ES-I3 (cell line): ENCODE data around the gene SLC17A1.
"Not testable (repeated sequence)": the region's sequence is repeated elsewhere in the genome, so short reads cannot be mapped to it uniquely, and the experiment has no call there.

ENCODE experiments used
- H3K36me3 ChIP-seq: 2 replicates; pipeline ENCODE4 v1.6.1; 2013; ENCODE audit warnings: mild to moderate bottlenecking, low read length, control low read depth, moderate library complexity; ENCODE audit not compliant: insufficient read depth
- H3K4me1 ChIP-seq: 2 replicates; pipeline ENCODE4 v1.6.1; 2013; ENCODE audit warnings: mild to moderate bottlenecking, control low read depth, low read length; ENCODE audit not compliant: insufficient read depth
- H3K9ac ChIP-seq: 2 replicates; pipeline ENCODE4 v1.6.1; 2013; ENCODE audit warnings: low read depth, mild to moderate bottlenecking, low read length, moderate library complexity
- H3K9me3 ChIP-seq: 2 replicates; pipeline ENCODE4 v1.6.1; 2013; ENCODE audit warnings: mild to moderate bottlenecking, low read length, moderate library complexity; ENCODE audit not compliant: control insufficient read depth, insufficient read depth

SLC17A1 gene

DNA sequence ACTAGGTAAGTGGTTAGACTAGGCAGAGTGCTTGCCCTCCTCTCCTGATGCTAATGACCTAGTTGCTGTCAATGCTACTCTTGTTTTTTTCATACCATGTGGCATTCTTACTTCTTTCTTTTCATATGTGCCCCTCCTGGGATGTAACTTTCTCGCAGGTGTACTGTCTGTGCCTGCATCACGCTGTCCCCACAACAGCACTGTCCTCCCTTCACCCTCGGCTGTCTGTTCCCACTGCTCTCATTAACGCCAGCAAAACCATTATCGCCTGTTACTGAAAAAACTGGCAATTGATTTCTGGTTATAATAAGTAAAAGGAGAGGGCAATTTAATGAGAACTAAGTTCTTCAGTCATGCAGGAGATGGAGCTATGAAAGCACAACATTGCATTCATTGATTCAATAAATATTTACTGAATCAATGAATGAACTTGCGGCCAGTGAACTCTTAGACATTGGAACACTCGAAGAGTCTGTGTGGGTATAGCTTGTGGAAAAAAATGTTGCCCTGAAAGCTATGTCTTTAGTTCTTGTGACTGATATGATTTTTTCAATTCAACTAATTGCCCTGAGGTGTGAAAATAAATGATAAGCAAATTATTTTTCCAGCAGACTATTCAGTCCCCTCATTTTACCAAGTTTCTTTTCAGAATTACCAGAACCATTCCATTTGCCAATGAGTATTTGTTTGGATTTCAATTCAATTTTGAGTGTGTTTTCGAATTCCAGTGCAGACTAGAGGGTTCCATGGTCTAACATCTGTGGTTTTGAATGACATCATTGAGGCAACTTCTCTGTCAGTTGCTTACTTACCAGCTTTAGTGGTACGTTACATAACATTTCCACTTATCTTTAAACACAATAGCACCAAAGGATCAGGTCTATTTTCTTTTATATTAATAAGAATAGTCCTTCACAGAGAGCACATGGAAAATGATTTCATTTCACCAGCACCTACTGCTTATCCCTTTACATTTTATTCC is 75.2 kb downstream of the SLC17A1 start:
- Histone ChIP-seq H3K9me3 (no peaks in the 10 kb centered on the region), H3K4me1 (no peaks in the 10 kb centered on the region), H3K9ac (no peak overlapping the region), H3K36me3 (no peaks in the 10 kb centered on the region)

- H3K9me3 ChIP-seq = no peaks in the 10 kb centered on the region
- no peaks in the 10 kb centered on the region for H3K36me3 ChIP-seq
- no peak overlapping the region for H3K9ac ChIP-seq
- H3K4me1 ChIP-seq = no peaks in the 10 kb centered on the region
These were observed 76.4 kb downstream of the SLC17A1 start for GRCh38 chr6:25755483-25755882.

GRCh38 chr6:25754535-25754934 is 77.3 kb downstream of the SLC17A1 start, which contains the start of gene SLC17A4:
Gene SLC17A4, plus strand, starts transcription at chr6:25754742. Its CDS starts 7,221 bp downstream, at chr6:25761963.
- H3K9ac ChIP-seq = no peak within 1 kb of the TSS
- no peaks in the 10 kb centered on the region for H3K9me3 ChIP-seq
- H3K36me3 ChIP-seq = no peaks in the 10 kb centered on the region
- no peaks in the 10 kb centered on the region for H3K4me1 ChIP-seq

- H3K4me1 ChIP-seq = no peaks in the 10 kb centered on the region
- H3K9me3 ChIP-seq = no peaks in the 10 kb centered on the region
- H3K36me3 ChIP-seq = no peaks in the 10 kb centered on the region
These were observed 78.8 kb downstream of the SLC17A1 start for GRCh38 chr6:25753079-25753478.

DNA sequence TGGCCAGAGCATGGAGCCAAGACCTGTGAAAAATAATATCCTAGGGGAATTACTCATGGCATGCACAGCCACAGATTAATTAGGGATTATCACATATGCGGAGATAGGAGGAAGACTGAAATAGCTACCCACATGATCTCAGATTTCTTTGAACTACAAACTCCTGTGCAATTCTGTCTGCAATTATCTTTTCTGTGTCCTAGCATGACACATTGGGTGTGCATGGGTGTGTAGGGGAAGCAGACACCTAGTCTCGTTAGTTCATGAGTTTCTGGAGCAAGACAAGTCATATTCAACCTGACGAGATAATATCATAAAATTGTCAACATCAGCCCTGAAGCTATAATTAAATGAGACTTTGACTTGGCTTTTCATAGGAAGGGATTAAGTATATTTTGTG is 80.9 kb downstream of the SLC17A1 start:
- no peaks in the 10 kb centered on the region for H3K9me3 ChIP-seq
- no peaks in the 10 kb centered on the region for H3K36me3 ChIP-seq
- no peaks in the 10 kb centered on the region for H3K4me1 ChIP-seq
- H3K9ac ChIP-seq = no peak overlapping the region

More at GRCh38 chr6:25753079-25753478, 78.8 kb downstream of the SLC17A1 start:
- no peak overlapping the region for H3K9ac ChIP-seq

GRCh38 chr6:25749837-25750236 is 82.0 kb downstream of the SLC17A1 start:
- Histone ChIP-seq H3K9ac (no peak overlapping the region), H3K9me3 (no peaks in the 10 kb centered on the region), H3K36me3 (no peaks in the 10 kb centered on the region), H3K4me1 (no peaks in the 10 kb centered on the region)

GRCh38 chr6:25748601-25749517 is 83.0 kb downstream of the SLC17A1 start:
- H3K9ac ChIP-seq, H3K4me1 ChIP-seq, H3K9me3 ChIP-seq: not testable (repeated sequence)

GRCh38 chr6:25748049-25748448 is 83.8 kb downstream of the SLC17A1 start:
- Histone ChIP-seq H3K9ac (no peak overlapping the region), H3K9me3 (no peaks in the 10 kb centered on the region), H3K36me3 (no peaks in the 10 kb centered on the region), H3K4me1 (no peaks in the 10 kb centered on the region)

More at GRCh38 chr6:25748601-25749517, 83.0 kb downstream of the SLC17A1 start:
- H3K36me3 ChIP-seq = not testable (repeated sequence)

DNA sequence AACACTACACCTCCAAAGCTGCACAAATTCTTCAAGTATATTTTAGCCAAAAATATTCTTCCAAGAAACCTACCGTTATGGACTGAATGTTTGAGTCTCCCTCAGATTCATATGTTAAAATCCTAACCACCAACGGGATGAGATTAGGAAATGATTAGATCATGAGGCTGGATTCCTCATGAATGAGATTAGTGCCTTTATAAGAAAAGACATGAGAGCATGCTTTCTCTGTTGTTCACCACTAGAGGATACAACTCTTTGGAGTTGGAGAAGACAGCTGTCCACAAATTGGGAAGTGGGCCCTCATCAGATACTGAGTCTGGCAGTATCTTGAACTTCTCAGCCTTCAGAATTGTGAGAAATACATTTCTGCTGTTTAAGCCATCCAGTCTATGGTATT is 84.4 kb downstream of the SLC17A1 start:
- no peaks in the 10 kb centered on the region for H3K4me1 ChIP-seq
- no peaks in the 10 kb centered on the region for H3K9me3 ChIP-seq
- no peak overlapping the region for H3K9ac ChIP-seq
- H3K36me3 ChIP-seq = no peaks in the 10 kb centered on the region

- Histone ChIP-seq H3K4me1 (no peaks in the 10 kb centered on the region), H3K36me3 (no peaks in the 10 kb centered on the region), H3K9me3 (no peaks in the 10 kb centered on the region), H3K9ac (no peak overlapping the region)
These were observed 84.9 kb downstream of the SLC17A1 start for GRCh38 chr6:25746968-25747367.

DNA sequence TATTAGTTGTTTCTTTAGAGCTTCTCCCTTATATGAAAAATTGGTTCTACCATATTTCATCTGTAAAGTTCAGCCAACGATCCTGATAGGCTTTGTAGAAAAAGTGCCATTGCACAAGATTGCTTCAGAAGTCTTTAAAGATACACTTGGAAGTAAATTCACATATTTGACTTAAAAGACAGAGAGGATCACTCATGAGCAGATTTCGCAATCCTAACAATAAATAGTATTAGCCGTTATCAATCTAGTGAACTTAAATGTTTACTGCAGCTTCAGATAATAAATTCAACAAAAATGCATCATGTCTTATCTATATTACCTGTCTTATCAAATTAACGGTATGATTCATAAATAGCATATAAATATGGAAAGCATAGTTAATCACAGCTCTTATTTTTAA is 86.0 kb downstream of the SLC17A1 start:
- Histone ChIP-seq H3K9me3 (no peaks in the 10 kb centered on the region), H3K4me1 (no peaks in the 10 kb centered on the region), H3K9ac (no peak overlapping the region), H3K36me3 (no peaks in the 10 kb centered on the region)

- Histone ChIP-seq H3K9me3 (no peaks in the 10 kb centered on the region), H3K36me3 (no peaks in the 10 kb centered on the region), H3K9ac (no peak overlapping the region), H3K4me1 (no peaks in the 10 kb centered on the region)
These were observed 88.0 kb downstream of the SLC17A1 start for GRCh38 chr6:25743868-25744267.

GRCh38 chr6:25735261-25735660 is 96.6 kb downstream of the SLC17A1 start:
- Histone ChIP-seq H3K36me3 (no peaks in the 10 kb centered on the region), H3K9me3 (no peaks in the 10 kb centered on the region), H3K4me1 (no peaks in the 10 kb centered on the region), H3K9ac (no peak overlapping the region)
